OCI-M2 (cell line): ENCODE results near the gene BLZF1.
"Not testable (repeated sequence)": the region's sequence is repeated elsewhere in the genome, so short reads cannot be mapped to it uniquely, and the experiment has no call there.

ENCODE experiments used
- DNase-seq: peaks from one replicate; lab custom pipeline; 2025; ENCODE audit not compliant: unreplicated experiment; lab: John Stamatoyannopoulos, UW

Gene BLZF1, protein sequence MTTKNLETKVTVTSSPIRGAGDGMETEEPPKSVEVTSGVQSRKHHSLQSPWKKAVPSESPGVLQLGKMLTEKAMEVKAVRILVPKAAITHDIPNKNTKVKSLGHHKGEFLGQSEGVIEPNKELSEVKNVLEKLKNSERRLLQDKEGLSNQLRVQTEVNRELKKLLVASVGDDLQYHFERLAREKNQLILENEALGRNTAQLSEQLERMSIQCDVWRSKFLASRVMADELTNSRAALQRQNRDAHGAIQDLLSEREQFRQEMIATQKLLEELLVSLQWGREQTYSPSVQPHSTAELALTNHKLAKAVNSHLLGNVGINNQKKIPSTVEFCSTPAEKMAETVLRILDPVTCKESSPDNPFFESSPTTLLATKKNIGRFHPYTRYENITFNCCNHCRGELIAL

DNA sequence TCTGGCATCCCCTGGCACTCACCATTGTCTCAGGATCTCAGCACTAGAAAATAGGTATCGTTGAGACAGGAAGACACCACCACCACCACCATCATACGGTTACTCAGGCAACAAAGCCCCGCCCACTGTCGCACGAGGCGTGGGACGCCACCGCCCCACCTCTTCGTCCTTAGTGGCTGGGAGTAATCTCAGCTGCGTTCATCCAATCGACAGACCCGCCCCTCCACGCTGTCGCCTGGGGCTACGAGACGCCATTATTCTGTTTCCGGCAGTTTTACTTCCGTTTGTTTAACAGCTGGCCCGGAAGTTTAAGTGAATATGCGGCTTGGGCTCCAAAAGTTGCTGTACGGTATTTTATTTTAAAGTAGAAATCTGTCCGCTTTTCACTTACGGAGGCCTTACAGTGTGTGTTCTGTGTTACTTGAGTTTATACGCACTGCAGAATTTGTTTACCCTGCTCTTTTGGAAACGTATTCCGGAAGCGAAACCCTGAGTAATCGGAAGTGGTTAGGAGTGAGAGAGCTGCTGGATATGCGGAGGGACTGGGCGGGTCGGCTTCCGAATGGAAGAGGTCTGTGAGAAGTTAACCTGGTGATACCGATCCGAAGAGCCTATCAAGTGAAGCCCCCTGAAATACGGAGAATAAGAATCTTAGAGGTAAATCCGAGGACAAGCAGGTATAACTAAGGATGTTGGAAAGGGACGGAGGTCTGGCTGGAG, at the start of gene BLZF1, which contains the start of gene NME7:
Gene BLZF1, plus strand, starts transcription at position 510 of the 720 bp plus-strand sequence. CDS start 1,328 bp downstream, outside the sequence.
Gene NME7, minus strand, starts transcription at position 112 of the 720 bp plus-strand sequence. Its CDS starts 87 bp downstream, at position 25.
- peak; percentile 69 for DNase-seq

DNA sequence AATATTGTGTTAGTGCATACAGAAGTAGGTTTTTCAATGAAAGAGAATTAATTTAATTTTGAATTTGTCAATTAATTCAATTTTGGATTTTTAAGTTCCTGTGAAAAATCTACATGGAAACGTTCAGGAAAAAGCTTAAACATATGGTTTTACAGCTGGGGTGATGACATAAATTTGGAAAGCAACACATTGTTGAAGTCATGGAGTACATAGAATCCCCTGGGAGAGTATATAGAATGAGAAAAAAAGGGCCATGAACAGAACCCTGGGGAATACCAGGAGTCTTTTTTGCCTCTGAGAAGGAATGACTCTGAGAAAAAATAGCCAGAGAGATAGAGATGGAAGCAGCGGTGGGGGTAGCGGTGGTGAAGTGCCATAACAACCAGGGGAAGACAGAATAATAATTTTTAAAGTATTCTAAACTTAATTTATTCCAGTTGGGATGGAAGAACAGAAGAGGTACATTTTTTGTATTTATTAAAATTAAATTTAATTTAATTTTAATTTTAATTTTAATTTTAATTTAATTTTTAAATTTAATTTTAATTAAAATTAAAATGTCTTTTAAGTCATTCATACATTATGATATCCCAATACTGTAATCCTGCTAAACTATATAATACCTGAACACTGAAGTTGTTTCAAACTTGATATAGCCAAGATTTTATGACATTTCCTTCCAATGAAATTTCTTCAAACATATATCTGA, 49.3 kb upstream of the BLZF1 start:
- no peak for DNase-seq

DNA sequence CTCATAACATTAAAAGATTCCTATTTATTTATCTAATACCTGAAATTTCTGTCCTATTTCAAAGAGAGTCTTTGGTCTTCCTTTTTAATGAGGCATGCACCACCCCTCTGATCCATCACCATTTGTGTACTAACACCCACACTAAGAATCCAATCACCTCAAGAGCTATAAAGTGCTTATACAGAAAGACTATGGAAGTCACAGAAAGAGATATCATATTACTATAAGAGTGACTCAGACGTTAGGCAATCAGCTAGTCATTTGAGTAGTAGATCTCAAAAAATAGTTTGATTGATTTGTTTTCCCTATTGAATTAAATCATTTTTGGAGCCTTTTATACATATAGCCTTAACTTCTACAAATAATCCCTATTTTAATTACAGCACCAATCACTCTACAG, 46.5 kb upstream of the BLZF1 start:
- no peak for DNase-seq

DNA sequence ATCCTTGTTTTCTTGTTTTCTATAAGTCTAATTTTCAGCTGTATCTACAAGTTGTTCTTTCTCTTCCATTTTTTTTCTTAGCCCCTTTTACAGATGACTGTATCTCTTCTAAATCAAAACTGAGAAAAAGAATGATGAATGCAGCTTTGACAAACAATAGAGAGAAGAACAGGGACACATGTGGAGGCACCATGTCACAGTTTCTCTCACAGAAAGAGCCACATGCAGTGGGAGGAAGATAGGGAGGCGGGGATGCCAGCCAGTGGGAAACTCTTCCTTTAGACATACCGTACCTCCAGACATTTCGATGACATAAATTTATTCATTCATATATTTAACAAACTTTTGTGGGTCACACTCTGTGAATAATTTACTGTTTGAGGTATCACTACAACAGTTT, 45.9 kb upstream of the BLZF1 start:
- DNase-seq = no peak

DNA sequence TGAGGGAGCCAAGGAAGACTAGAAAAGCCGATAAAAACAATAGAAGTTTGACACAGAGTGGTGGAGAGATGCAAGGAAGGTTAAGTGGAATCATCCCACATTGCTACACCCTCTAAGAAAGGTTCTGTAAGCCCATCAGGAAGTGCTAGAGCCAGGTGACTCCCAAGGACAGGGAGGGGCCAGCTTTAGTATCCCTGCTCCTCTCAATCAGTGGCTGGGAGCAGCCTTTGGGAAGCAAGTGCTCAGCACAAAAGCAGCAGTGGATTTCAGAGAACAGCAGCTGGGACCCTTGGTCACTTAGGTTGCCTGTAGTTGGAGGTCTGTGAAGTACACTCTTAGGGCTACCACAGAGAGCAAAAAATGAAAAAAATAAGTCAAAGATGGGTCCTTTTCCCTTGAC, 42.9 kb upstream of the BLZF1 start:
- no peak for DNase-seq

GRCh38 chr1:169326261-169326955, 41.6 kb upstream of the BLZF1 start:
- DNase-seq = no peak

GRCh38 chr1:169326956-169327268, 41.1 kb upstream of the BLZF1 start:
- no peak for DNase-seq

DNA sequence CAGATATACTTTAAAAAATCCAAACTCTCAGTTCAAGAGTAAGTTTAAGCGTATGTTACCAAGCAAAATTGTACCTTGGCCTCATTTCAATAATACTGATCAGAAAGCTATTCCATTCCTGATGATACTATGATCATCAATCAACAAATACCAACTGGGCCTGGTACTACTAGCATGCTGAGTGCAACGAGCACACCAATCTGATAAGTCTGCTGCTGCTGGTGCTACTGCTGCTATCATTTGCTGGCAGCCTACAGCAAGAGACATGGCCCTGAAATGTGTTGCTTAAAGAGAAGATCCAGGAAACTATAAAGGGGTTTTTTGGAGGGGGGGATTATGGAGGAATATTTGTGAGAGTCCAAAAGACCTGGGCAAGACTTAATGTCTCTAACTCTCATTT, 40.1 kb upstream of the BLZF1 start:
- DNase-seq = no peak

DNA sequence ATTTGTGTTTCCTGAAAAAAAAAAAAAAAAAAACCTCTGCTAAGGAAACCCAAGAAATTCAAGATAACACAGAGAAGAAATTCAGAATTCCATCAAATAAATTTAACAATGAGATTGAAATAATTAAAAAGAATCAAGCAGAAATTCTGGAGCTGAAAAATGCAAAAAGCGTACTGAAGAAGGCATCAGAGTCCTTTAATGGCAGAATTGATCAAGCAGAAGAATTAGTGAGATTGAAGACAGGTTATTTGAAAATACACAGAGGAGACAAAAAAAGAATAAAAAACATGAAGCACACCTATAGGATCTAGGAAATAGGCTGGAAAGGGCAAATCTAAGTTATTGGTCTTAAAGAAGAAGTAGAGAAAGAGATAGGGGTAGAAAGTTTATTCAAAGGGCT, 38.6 kb upstream of the BLZF1 start:
- no peak for DNase-seq

GRCh38 chr1:169330927-169331326, 37.1 kb upstream of the BLZF1 start:
- DNase-seq = no peak

DNA sequence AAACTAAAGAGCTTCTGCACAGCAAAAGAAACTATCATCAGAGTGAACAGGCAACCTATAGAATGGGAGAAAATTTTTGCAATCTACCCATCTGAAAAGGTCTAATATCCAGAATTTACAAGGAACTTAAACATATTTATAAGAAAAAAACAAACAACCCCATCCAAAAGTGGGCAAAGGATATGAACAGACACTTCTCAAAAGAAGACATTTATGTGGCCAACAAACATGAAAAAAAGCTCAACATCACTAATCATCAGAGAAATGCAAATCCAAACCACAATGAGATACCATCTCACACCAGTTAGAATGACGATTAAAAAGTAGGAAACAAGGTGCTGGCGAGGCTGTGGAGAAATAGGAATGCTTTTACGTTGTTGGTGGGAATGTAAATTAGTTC, 33.3 kb upstream of the BLZF1 start:
- DNase-seq = not testable (repeated sequence)

DNA sequence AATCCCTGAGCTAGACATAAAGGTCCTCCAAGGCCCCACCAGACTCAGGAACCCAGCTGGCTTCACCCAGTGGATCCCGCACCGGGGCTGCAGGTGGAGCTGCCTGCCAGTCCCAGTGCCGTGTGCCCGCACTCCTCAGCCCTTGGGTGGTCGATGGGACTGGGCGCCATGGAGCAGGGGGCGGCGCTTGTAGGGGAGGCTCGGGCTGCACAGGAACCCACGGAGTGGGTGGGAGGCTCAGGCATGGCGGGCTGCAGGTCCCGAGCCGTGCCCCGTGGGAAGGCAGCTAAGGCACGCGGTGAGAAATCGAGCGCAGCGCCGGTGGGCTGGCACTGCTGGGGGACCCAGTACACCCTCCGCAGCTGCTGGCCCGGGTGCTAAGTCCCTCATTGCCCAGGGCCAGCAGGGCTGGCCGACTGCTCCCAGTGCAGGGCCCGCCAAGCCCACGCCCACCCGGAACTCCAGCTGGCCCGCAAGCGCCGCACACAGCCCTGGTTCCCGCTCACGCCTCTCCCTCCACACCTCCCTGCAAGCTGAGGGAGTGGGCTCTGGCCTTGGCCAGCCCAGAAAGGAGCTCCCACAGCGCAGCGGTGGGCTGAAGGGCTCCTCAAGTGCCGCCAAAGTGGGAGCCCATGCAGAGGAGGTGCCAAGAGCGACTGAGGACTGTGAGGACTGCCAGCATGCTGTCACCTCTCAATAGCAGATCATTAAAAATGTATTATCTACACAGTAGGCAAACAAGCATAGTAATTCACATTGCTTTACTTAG, 30.9 kb upstream of the BLZF1 start:
- DNase-seq = not testable (repeated sequence)

DNA sequence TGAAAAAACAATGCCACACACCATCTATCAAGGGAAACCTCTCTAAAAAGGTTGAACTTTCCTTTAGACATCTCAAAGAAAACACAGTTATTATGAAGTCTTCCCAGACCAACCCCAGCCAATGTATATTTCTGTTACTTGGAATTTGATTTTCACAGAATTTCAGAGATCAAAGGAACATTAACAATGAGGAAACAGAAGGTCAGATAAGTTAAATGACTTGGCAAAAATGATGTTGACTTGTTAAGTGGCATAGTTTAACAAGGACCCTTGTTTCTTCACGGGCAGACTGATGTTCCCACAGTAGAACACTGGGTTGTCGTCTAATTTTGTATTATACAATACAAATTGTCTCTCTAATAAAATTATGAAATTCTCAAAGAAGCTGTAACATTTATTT, 29.4 kb upstream of the BLZF1 start:
- DNase-seq = no peak

DNA sequence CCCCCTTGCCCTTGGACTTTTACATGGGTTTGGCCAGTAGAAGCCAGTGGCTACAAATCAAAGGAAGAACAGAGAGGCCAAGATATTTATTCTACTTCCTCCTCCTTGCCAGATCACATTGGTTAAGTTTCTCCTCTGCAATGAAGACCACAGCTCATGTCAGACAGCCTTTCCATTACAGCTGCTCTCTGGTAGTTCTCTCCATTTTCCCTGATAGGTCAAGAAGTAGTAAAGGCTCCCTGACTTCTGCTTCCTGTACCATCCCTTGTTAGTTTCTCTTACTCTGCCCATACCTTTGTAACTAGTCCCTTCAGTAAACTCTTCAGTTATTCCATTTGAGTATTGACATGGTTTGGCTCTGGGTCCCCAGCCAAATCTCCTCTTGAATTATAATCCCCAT, 28.2 kb upstream of the BLZF1 start:
- no peak for DNase-seq

DNA sequence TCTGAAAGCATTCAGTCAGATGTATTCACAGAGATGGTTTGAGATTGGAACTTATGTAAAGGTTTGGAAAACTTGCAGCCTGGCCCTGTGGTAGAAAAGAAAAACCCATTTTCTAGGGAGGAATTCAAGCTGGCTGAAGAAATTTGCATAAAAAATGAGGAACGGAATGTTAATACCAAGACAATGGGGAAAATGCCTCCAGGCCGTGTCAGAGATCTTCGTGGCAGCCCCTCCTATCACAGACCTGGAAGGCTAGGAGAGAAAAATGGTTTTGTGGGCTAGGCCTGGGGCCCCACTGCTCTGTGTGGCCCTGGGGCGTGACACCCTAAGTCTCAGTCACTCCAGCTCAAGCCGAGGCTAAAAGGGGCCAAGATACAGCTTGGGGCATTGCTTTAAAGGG, 27.1 kb upstream of the BLZF1 start:
- no peak for DNase-seq

DNA sequence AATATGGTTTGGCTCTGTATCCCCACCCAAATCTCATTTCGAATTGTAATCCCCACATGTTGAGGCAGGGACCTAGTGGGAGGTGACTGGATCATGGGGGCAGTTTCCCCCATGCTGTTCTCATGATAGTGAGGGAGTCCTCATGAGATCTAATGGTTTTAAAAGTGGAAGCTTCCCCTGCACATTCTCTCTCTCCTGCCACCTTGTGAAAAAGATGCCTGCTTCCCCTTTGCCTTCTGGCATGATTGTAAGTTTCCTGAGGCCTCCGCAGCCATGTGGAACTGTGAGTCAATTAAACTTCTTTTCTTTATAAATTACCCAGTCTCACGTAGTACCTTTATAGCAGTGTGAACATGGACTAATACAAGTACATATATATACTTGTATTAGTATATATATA, 25.9 kb upstream of the BLZF1 start:
- not testable (repeated sequence) for DNase-seq

DNA sequence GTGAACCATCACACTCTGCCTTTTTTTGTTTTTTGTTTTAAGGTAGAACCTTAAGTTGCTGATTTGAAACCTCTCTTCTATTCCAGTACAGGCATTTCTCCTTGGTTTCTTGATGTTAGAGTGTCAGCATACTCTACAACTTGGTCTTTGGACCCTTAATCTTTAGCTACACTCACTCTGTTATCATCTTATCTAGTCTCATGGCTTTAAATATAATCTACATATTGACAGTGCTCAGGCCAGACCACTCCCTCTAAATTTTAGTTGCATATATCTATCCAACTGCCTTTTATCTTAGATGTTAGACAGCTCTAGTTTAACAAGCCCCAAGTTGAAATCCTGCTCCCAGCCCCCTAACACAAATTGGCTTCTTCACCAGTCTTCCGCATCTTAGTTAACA, 22.5 kb upstream of the BLZF1 start:
- no peak for DNase-seq

DNA sequence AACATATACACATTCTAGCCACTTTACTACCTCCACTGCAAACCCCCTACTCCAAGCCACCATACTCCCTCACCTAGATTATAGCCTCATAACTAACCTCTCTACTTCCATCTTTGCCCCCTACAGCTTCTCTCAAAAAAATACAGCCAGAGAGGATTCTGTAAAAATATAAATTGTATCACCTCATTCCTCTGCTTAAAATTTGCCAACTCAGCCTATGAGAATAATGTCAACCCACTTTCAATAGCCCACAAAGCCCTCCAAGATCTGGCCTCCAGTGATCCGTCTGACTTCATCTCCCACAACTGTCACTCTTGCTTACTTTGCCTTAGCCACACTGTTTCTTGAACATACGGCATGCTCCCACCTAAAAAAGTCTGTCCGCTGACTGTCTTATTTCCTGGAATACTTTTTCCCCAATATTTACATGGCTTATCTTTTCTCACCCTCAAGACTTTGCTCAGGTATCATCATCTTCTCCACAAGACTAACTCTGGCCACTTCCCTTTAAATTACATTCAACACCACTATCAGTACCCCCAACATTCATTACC, 21.9 kb upstream of the BLZF1 start:
- DNase-seq = no peak

GRCh38 chr1:169347688-169348382, 20.2 kb upstream of the BLZF1 start:
- no peak for DNase-seq
